CD4-positive, alpha-beta T cell treated with Interleukin-6 at 100 ng/mL for 8 hours (primary cell): ENCODE results near the gene LRRC7.
"Not testable (repeated sequence)": the region's sequence is repeated elsewhere in the genome, so short reads cannot be mapped to it uniquely, and the experiment has no call there.

Experiments
- DNase-seq: peaks from one replicate; pipeline ENCODE4 v3.0.0-alpha.2; 2020; ENCODE audit warnings: mixed read lengths, low spot score

The LRRC7 gene

DNA sequence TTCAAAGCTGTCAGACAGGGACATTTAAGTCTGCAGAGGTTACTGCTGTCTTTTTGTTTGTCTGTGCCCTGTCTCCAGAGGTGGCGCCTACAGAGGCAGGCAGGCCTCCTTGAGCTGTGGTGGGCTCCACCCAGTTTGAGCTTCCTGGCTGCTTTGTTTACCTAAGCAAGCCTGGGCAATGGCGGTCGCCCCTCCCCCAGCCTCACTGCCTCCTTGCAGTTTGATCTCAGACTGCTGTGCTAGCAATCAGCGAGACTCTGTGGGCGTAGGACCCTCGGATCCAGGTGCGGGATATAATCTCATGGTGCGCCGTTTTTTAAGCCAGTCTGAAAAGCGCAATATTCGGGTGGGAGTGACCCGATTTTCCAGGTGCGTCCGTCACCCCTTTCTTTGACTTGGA, 320.3 kb downstream of the LRRC7 start:
- not testable (repeated sequence) for DNase-seq

DNA sequence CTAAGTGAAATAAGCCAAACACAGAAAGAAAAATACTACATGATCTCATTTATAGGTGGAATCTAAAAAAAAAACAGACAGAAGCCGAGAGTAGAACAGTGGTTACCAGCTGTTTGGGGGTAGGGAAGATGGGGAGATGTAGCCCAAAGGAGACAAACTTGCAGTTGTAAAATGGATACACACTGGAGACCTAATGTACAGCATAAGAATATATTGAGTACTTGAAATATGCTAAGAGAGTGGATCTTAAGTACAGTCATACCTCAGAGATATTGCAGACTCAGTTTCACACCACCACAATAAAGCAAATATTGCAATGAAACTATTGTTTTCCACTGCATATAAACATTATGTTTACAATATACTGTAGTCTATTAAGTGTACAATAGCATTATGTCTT, 320.9 kb downstream of the LRRC7 start:
- no peak for DNase-seq

DNA sequence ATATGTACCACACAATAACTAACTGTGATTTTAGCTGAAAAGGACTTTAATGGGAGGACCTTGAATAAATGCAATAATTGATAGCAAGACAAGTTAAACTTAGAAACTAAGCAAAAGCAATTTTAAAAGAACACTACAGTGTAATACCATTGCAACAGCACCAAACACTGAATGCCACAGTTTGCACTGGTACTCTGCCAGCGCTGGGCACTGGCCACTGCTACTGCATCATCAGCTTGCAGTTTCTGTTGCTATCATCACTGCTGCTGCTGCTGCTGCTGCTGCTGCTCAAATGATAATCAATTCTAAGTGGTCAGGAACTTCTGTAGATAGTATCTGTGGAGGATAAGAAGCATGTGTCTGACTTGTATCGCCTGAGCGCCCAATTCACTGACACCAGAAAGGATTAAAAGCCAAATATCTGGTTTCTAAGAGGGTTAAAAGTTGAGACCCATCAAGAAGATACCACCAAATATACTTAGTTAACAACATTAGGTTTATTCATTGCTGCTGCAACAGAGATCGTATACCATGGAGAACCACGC, 330.8 kb downstream of the LRRC7 start:
- no peak for DNase-seq

DNA sequence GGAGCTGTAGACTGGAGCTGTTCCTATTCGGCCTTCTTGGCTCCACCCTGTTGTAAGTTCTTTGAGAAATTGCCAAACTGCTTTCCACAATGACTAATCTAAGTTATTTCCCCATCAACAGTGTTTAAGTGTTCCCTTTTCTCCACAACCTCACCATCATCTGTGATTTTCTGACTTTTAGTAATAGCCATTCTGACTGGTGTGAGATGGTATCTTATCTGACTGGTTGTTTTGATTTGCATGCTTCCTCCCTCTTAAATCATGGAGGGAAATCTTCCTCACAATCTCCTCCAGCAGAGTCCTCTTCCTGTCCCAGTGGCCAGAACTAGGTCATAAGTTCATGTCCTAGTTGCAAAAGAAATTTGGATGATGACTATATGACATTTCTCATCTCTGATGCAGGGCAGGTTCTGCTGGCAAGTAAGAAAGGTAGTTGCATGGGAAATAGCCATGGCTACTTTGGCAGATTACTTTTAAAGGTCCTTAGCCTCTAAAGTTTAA, 343.6 kb downstream of the LRRC7 start:
- no peak for DNase-seq

DNA sequence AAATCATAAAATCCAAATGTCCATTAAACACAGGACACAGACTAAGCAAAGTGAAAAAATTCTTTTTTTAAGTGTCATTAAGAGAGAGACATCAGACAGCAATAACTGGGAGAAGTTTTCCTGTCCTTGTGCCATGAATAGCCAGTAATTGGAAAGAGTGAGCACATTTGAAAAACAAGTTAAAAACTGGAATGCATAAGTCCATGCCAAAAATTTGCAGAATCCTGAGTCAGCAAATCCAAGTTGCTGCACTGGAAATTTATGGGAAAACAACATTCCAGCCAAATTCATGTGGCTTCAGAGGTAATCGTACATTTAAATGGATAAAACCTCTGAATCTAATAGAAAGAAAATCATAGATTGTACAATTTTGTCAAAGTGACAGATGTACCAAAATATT, 346.3 kb downstream of the LRRC7 start:
- no peak for DNase-seq

DNA sequence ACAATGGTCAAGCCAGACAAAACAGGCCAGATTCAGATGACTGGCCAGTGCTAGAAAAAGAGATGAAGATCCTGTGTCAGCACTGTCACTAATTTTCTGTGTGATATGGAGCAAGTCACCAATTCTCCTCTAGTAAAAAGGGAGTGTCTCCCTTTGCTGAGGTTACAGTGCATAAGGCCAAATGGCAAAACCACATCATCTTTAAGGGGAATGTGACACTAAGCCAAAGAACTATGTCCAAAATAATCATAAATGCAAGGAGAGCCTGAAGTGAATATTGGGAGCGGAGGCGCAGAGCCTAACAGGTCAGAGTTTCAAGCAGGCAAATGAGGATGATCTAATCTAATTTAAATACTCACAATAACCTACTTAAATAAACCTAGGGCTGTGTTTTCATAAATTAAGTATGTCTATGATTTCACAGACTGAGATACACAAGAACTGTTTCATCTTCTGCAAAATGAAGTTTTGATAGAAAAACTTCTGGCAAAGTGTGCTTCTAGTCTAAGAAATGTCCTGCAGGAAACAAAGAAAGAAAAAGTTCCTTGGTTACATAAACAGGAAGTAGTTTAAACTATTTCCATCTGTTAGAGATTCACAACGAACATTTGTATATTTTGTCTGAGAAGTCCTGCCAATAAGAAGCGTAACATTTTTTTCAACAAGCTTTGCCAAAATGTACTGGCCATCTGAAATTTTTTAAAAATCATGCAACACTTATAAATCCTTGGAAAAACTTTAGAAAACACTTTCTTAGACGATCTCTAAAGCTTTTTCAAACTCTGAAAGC, 347.4 kb downstream of the LRRC7 start:
- no peak for DNase-seq

DNA sequence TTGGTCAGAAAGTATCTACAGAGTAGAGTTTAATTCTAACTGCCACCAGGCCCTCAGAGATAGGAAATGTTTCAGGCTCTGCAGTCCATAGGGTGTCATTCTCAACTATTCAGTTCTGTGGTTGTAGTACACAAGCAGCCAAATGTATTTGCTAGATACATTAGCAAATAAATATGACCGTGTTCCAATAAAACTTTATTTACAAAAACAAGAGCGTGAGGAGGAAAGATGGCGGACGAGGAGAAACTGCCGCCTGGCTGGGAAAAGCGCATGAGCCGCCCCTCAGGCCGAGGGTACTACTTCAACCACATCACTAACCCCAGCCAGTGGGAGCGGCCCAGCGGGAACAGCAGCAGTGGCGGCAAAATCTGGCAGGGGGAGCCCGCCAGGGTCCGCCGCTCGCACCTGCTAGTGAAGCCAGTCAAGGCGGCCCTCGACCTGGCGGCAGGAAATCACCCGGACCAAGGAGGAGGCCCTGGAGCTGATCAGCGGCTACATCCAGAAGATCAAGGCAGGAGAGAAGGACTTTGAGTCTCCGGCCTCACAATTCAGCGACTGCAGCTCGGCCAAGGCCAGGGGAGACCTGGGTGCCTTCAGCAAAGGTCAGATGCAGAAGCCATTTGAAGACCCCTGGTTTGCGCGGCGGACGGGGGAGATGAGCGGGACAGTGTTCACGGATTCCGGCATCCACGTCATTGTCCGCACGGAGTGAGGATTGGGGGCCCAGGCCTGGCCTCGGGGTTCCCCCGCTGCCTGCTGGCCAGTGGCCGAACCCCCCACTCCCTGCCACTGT, 351.6 kb downstream of the LRRC7 start:
- DNase-seq = no peak

DNA sequence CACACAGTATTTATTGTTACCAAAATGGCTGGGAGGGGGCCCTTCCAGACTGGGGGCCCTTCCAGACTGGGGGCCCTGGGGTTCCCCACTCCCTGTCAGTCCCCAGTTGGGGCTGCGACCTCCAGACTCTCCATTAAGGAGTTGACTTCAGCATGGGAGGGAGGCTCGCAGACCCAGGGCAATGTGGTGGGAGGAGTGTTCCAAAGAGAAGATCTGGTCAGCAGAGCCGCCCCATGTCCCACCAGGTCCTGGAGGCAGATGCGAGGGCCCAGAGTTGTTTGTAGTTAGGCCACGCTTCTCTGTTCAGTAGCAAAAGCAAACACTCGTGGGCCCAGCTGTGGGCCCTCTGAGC, 352.2 kb downstream of the LRRC7 start:
- no peak for DNase-seq

DNA sequence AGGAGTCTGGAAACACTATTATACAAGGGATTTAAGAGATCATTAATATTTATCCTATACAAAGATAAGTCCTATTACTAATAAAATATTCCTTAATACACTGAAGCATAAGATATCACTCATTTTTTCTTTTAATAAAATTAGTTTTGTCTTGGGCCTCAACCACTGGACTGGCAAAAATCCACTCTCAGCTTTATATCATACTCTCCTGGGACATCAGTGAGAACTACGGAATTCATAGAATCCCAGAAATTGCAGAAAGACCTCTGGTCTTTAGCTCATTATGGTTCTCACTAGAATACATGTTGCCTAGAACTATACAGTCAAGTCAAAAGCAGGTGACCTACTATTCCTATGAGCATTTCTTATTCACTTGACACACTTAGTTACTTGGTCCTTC, 352.7 kb downstream of the LRRC7 start:
- no peak for DNase-seq

DNA sequence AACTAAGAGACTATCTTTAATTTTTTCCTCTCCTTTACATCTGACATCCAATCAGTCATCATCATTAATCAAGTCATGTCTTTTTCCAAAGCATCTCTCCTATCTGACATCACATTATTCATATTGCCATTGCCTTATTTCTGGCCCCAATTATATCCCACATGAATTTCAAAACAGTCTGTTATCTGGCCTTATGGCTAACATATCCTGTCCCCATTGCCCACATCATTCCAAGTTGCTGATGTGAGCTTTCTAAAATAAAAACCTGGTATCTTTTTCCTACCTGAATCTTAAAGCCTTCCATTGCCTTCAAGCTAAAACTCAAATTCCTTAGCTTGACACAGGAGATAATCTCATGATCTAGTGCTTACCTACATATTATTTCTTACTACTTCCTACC, 353.8 kb downstream of the LRRC7 start:
- no peak for DNase-seq

DNA sequence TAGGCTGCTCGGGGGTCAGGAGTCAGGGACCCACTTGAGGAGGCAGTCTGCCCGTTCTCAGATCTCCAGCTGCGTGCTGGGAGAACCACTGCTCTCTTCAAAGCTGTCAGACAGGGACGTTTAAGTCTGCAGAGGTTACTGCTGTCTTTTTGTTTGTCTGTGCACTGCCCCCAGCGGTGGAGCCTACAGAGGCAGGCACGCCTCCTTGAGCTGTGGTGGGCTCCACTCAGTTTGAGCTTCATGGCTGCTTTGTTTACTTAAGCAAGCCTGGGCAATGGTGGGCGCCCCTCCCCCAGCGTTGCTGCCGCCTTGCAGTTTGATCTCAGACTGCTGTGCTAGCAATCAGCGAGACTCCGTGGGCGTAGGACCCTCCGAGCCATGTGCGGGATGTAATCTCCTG, 360.5 kb downstream of the LRRC7 start:
- DNase-seq = not testable (repeated sequence)

DNA sequence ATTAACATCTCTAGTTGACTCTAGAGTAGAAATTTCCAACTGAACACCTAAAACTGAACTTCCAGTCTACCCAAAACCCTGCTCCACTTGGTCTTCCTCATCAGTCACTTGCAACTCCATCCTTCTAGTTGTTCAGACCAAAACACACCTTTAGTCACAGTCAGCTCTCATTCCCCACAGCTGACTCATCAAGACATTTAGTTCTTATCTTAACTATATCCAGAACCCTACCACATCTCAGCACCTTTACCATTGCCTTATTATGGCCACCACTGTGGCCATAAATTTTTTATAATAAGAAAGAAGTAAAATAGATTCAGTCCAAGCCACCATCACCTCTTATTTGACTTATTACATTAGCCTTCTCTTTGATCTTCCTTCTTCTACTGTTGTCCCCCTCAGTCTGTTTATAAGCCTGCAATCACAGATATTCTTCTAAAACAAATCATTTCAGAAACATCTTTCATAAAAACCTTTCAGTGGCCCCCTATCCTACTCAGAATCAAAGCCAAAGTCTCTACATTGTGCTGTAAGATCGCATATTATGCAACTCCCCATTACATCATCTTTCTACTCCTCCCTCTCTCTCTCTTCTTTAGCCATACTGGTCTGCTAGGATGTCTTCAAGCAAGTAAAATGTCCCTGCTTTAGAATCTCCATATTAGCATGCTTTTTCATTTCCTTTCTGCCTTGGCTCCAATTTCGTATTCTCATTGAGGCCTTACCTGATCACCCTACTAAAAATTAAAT, 361.8 kb downstream of the LRRC7 start:
- no peak for DNase-seq

DNA sequence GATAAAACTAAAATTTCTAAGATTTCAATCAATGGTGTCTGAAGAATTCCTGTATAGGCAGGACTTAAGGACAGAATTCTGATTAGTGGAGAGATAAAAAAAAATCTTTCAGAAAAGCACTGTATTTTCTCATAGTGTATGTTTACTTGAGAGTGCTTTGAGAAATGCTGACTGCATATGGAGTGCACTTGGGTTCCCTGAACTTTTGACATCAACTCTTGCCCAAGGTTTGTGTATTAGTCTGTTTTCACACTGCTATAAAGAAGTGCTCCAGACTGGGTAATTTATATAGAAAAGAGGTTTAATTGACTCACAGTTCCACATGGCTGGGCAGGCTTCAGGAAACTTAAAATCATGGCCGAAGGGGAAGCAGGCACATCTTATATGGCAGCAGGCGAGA, 362.7 kb downstream of the LRRC7 start:
- DNase-seq = no peak

DNA sequence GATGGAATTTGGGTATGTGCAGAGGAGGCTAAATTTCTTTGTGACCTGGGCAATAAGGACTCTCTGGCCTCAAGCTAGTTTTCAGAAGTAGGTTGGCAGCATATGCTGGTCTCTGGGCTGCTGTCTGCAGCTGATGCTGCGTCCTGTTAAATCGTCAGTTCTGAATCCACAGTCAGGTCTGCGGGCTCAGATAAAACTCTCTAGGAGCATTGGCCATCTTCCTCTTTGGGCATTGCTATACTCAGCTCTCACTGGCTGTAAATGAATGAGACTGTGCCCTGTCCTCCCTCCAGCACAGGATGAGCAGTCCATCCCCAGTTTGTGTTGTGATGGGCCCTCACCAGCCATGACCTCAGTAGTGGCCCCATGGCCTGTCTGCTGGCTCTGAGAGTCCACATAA, 365.0 kb downstream of the LRRC7 start:
- DNase-seq = no peak

DNA sequence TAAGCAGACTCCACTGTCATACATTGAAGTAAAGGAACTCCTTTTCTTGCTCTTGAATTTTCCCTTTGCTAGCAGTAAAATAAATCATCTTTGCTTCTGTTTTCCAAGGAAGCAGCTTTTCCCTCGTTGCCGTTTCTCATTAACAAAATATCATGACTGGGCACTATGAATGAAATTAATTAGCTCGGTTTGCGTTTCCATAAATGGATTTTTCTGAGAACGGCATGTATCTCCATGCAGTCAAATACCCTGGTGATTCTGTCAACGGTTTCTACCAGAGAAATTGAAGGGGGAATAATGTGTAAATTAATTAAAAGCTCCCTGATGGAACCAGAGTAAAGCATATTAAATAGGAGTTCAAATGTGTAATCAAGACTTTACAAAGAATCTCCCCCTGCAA, 372.5 kb downstream of the LRRC7 start:
- DNase-seq = no peak

DNA sequence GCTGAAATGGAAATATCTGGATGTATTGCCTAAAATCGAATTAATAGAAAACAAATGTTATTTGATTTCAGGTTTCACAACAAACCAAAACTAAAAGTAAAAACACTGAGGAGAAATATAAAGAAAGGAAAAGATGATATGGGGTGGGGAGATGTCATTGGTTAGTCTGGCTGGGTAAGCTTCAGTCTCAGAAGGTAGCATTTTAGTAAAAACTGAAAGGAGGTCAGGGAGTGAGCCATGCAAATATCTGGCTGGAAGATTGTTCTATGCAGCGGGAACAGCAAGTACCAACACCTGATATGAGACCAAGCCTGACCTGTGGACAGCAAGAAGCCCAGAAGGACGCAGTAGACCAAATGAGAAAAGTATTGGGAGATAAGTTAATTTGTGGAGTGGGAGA, 373.1 kb downstream of the LRRC7 start:
- no peak for DNase-seq

DNA sequence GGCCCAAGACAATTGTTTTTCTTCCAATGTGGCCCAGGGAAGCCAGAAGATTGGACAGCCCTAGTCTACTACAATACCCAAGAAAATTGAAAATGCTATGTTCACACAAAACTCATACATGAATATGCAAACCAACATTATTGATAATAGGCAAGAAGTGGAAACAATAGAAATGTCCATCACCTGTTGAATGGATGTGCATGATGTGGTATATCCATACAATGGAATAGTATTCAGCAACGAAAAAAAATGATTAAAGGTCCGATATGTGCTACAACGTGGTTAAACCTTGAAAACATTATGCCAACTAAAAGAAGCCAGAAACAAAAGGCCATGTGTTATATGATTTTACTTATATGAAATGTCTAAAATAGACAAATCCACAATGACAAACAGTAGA, 375.3 kb downstream of the LRRC7 start:
- no peak for DNase-seq

DNA sequence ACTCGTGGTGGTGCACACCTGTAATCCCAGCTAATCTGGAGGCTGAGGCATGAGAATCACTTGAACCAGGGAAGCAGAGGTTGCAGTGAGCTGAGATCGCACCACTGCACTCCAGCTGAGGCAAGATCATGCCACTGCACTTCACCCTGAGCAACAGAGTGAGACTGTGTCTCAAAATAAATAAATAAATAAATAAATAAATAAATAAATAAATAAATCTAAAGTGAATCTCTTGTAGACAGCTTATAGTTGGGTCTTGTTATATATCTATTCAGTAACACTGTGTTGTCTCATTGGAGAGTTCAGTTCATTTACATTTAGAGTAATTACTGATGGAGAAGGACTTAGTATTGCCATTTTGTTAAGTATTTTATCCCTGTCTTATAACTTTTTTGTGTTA, 379.2 kb downstream of the LRRC7 start:
- no peak for DNase-seq

DNA sequence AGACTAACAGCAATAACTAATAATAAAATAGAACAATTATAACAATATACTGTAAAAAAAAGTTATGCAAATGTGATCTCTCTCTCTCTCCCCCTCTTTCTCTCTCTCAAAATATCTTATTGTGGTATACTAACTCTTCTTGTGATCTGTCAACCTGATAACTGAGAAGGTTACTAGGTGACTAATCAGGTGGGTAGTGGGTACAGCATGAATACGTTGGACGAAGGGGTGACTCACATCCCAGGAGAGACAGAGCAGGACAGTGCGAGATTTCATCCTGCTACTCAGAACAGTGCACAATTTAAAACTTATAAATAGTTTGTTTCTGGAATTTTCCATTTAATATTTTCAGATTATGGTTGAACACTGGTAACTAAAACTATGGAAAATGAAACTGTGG, 380.1 kb downstream of the LRRC7 start:
- DNase-seq = no peak

DNA sequence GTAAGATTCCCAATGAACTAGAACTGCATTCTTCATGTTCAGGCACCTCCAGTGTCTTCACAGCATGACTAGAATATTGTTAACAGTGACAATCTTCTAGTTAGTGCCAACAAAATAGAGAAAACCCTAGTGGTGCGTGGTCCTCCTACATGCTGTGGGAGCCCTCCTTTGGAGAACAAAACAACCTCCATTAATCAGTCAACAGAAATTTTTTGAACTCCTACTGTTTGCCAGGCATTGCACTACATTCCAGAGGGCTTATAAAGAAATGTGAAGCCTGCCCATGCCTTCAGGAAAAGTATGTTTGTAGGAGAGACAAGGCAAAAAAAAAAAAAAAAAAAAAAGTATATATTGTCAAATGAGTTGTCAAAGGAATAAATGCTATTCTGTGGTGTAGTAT, 385.0 kb downstream of the LRRC7 start:
- DNase-seq = no peak

DNA sequence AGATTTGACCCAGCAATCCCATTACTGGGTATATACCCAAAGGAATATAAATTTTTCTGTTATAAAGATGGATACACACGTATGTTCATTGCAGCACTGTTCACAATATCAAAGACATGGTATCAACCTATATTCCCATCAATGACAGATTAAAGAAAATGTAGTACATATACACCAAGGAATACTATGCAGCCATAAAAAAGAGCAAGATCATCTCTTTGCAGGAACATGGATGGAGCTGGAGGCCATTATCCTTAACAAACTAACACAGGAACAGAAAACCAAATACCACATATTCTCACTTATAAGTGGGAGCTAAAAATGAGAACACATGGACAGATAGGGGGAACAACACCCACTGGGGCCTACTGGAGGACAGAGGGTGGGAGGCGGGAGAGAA, 394.7 kb downstream of the LRRC7 start:
- DNase-seq = not testable (repeated sequence)

DNA sequence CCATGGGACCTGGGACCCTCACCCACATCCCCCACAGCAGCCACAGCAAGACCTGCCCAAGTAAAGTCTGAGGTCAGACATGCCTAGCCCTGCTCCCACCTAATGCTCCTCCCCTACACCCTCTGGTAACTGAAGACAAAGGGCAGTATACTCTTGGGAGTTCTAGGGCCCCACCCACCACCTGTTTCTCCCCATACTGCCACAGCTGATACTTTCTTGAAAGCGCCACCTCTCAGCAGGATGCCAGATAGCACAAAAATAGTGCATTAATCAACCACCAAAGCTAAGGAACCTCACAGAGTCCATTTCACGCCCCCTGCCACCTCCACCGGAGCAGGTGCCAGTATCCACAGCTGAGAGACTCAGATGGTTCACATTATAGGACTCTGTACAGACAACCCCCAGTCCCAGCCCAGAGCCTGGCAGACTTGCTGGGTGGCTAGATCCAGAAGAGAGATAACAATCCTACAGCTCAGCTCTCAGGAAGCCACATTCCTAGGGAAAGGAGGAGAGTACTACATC, 399.6 kb downstream of the LRRC7 start:
- no peak for DNase-seq
